HepG2 (cell line): Measurements from ENCODE around the gene EXOC6B. TPM values are rescaled to one million over a fixed set of nuclear protein-coding genes. Genes with fewer than 3 reads are reported as not detected.

Source experiments
- ATAC-seq: fragments of 200-7000 bp; cut with Tn5 transposase; 3 replicates; pipeline ENCODE4 v1.9.1; 2020; ENCODE audit warnings: mild to moderate bottlenecking, moderate library complexity
- BruUV-seq: library from RNA; stranded (reverse); fragments of 400-500 nt; replicated peaks from 2 replicates; lab custom pipeline; 2021; lab: Mats Ljungman, UMichigan
- CTCF ChIA-PET: fragments of 300-600 bp; formaldehyde crosslinking; extraction: SDS; loops from one replicate; lab custom pipeline; 2021; ENCODE audit warnings: low total read pairs, inconsistent platforms, low intra/inter-chr PET ratio; lab: Yijun Ruan, JAX
- POLR2A ChIA-PET: fragments of 350-600 bp; sonication (Branson Sonifier 250); formaldehyde crosslinking; loops from one replicate; lab custom pipeline; 2020; ENCODE audit warnings: antibody characterized with exemption, inconsistent platforms; lab: Yijun Ruan, JAX
- DNase-seq: peaks from one replicate; pipeline ENCODE4 v3.0.0-alpha.2; 2015; ENCODE audit warnings: low spot score
- FAIRE-seq: peaks from 3 replicates; lab custom pipeline; 2011; peaks lifted over from hg19 to GRCh38; lab: Jason Lieb, UNC
- H2AFZ ChIP-seq: one replicate; pipeline ENCODE4 v1.6.1; 2011; ENCODE audit warnings: low read length, inconsistent platforms
- H3K27ac ChIP-seq: fragments of 300-600 bp; 3 replicates; pipeline ENCODE4 v1.8.0; 2011; ENCODE audit warnings: mixed run types, mild to moderate bottlenecking, mixed read lengths, low read length, inconsistent platforms; ENCODE audit not compliant: insufficient read depth; ENCODE audit errors: extremely low read length
- H3K27me3 ChIP-seq, 2 experiments: fragments of 200-600 bp in 1 of 2; 2 replicates in 1 of 2; 3 replicates in 1 of 2; pipeline versions ENCODE4 v1.6.0 to v1.8.0; 2011; ENCODE audit warnings: low read length in 2 of 2, mild to moderate bottlenecking in 2 of 2, moderate library complexity in 2 of 2, inconsistent platforms in 1 of 2; ENCODE audit not compliant: insufficient read depth in 2 of 2, control insufficient read depth in 1 of 2
- H3K36me3 ChIP-seq, 2 experiments: fragments of 200-600 bp in 1 of 2; replicated peaks in 1 of 2; 2 replicates in 1 of 2; 3 replicates in 1 of 2; pipeline versions ENCODE4 v1.5.1 to v1.8.0; 2011; ENCODE audit warnings: low read length in 2 of 2, inconsistent platforms in 1 of 2; ENCODE audit not compliant: insufficient read depth in 2 of 2, control insufficient read depth in 1 of 2
- H3K4me1 ChIP-seq: 2 replicates; pipeline ENCODE4 v1.5.1; 2012; ENCODE audit warnings: low read length, inconsistent platforms; ENCODE audit not compliant: insufficient read depth
- H3K4me2 ChIP-seq: 2 replicates; pipeline ENCODE4 v1.6.0; 2011; ENCODE audit warnings: low read depth, low read length, inconsistent platforms
- H3K4me3 ChIP-seq, 3 experiments: fragments of 200-600 bp in 1 of 3; sonication (generic), shearing (Covaris generic) in 1 of 3; replicated peaks in 1 of 3; 2 replicates each; pipeline ENCODE4 v1.5.1; 2011 to 2016; ENCODE audit warnings: low read length in 3 of 3, inconsistent platforms in 2 of 3, low read depth in 2 of 3, mild to moderate bottlenecking in 2 of 3, control low read depth in 1 of 3, mixed read lengths in 1 of 3; ENCODE audit not compliant: insufficient read depth in 1 of 3
- H3K79me2 ChIP-seq: one replicate; pipeline ENCODE4 v1.6.1; 2011; ENCODE audit warnings: low read length, inconsistent platforms; ENCODE audit not compliant: insufficient read depth
- H3K9ac ChIP-seq: 2 replicates; pipeline ENCODE4 v1.6.0; 2011; ENCODE audit warnings: mild to moderate bottlenecking, low read depth, low read length, inconsistent platforms; ENCODE audit not compliant: insufficient read depth
- H3K9me3 ChIP-seq: 2 replicates; pipeline ENCODE4 v1.5.1; 2012; ENCODE audit warnings: mild to moderate bottlenecking, low read length
- H4K20me1 ChIP-seq: 2 replicates; pipeline ENCODE4 v1.6.0; 2011; ENCODE audit warnings: inconsistent platforms, mild to moderate bottlenecking, low read length, moderate library complexity; ENCODE audit not compliant: insufficient read depth
- MIER2 ChIP-seq: IDR thresholded peaks from 2 replicates; pipeline ENCODE4 v1.6.1; 2016; ENCODE audit warnings: missing biosample characterization, missing genetic modification reagents
- ZNF773 ChIP-seq: sonication (generic); formaldehyde crosslinking; IDR thresholded peaks from 2 replicates; pipeline ENCODE4 v1.4.0; 2020; ENCODE audit warnings: missing genetic modification reagents, borderline replicate concordance
- WGBS: methylation state at CpG from one replicate; pipeline ENCODE4 v1.1.6; 2017; ENCODE audit warnings: low lambda C conversion rate; 5-methylcytosine and 5-hydroxymethylcytosine counted together
- in situ Hi-C: cut with HindIII; loops from 2 replicates; pipeline ENCODE4 v1.10.0; 2017; ENCODE audit warnings: low pct_unique_long_range_greater_than_20kb; ENCODE audit not compliant: extremely low pct_ligation_motif_present
- intact Hi-C: fragments of 100-400 bp; cut with micrococcal nuclease; formaldehyde crosslinking; loops from one replicate; pipeline ENCODE4 v1.10.0; 2022; ENCODE audit not compliant: unreplicated experiment
- polyA plus RNA-seq, 8 experiments: library from polyadenylated mRNA; depleted of rRNA in 3 of 8; stranded (reverse) in 7 of 8; unstranded in 1 of 8; fragments of >200 nt; fragmentation: Illumina TruSeq in 4 of 8; extraction: Trizol in 4 of 8; gene quantifications; 2 replicates each; pipeline versions ENCODE4 v1.2.1 to v1.2.3, GENCODE V29; 2011 to 2016; ENCODE audit warnings: low read depth in 4 of 8, missing spikeins in 1 of 8, mixed read lengths in 1 of 8; ENCODE audit not compliant: insufficient read depth in 1 of 8
- total RNA-seq, 5 experiments: library from RNA; depleted of rRNA; stranded (reverse); fragments of >200 nt; fragmentation: Illumina TruSeq; extraction: Trizol; gene quantifications; 2 replicates each; pipeline ENCODE4 v1.2.3, GENCODE V29; 2016; ENCODE audit warnings: low read depth in 1 of 5
- TF ChIP-seq, protein P1 (sequence below), 2 experiments: IDR thresholded peaks; 2 replicates each; pipeline ENCODE4 v1.6.1; 2011 to 2012; ENCODE audit warnings: low read length in 2 of 2, borderline replicate concordance in 1 of 2, low read depth in 1 of 2, mild to moderate bottlenecking in 1 of 2, moderate library complexity in 1 of 2

Gene EXOC6B
- total and polyA plus RNA-seq, 2 of the 13 experiments (the other 11 are each of a cell fraction or from before 2014, with no cell fraction given): 9.1 to 15.9 TPM

DNA sequence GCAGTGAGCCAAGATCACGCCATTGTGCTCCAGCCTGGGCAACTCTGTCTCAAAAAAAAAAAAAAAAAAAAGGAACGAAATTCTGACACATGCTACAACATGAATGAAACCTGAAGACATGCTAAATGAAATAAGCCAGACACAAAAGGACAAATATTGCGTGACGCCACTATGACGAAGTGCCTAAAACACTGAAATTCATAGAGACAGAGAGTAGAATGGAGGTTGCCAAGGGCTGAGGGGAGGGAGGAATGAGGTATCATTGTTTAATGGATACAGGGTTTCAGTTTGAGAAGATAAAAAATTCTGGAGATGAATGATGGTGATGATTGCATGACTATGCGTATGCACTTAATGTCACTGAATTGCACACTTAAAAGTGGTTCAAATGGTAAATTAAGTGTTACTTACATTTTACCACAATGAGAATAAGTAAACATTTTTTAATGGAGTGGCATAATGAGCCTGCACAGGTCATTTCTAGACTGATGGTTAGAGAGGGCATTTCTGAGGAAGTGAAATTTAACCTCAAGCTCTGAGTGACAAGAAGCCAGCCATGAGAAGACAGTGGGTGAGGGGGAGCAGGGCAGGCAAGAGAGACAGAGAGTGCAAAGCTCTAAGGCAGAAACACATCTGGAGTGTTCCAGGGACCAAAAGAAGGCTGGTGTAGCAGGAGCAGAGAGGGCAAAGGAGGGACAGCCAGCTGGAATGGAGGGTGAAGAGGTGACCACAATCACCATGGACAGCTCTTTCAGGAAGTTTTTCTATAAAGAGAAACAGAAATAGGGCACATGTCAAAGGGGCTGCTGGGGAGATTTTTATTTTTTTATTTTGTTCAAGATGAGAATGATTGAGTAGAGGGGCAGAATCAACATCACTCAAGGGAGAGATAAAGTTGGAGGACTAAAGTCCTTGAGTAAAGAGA, 20.6 kb upstream of the EXOC6B start:
- CTCF ChIA-PET: no interaction called here
- H3K4me2 ChIP-seq: no peak overlapping the region

More for the DNA sequence above, 20.6 kb upstream of the EXOC6B start:
- Histone ChIP-seq H3K79me2 (no peaks in the 10 kb centered on the region), H2AFZ (no peak overlapping the region), H3K9ac (no peak overlapping the region), H3K27ac (no peak overlapping the region), H4K20me1 (no peaks in the 10 kb centered on the region), H3K27me3 (peaks cover 0 to 10% of the 10 kb centered on the region in 2 experiments; a peak in 3 of 5 replicates), H3K4me3 (no peak overlapping the region), H3K36me3 (no peaks in the 10 kb centered on the region), H3K4me1 (peaks cover 6% of the 10 kb centered on the region), H3K9me3 (no peaks in the 10 kb centered on the region)
- BruUV-seq: no TSS peak
- POLR2A ChIA-PET: no interaction called here
- no peak for DNase-seq
- FAIRE-seq: no peak
- in situ Hi-C loops (no loop called here), intact Hi-C loops (no loop called here)
- no peak for ATAC-seq
- 48% methylated on average over 6 of the region's 6 CpGs for WGBS
- TF ChIP-seq, protein P1, sequence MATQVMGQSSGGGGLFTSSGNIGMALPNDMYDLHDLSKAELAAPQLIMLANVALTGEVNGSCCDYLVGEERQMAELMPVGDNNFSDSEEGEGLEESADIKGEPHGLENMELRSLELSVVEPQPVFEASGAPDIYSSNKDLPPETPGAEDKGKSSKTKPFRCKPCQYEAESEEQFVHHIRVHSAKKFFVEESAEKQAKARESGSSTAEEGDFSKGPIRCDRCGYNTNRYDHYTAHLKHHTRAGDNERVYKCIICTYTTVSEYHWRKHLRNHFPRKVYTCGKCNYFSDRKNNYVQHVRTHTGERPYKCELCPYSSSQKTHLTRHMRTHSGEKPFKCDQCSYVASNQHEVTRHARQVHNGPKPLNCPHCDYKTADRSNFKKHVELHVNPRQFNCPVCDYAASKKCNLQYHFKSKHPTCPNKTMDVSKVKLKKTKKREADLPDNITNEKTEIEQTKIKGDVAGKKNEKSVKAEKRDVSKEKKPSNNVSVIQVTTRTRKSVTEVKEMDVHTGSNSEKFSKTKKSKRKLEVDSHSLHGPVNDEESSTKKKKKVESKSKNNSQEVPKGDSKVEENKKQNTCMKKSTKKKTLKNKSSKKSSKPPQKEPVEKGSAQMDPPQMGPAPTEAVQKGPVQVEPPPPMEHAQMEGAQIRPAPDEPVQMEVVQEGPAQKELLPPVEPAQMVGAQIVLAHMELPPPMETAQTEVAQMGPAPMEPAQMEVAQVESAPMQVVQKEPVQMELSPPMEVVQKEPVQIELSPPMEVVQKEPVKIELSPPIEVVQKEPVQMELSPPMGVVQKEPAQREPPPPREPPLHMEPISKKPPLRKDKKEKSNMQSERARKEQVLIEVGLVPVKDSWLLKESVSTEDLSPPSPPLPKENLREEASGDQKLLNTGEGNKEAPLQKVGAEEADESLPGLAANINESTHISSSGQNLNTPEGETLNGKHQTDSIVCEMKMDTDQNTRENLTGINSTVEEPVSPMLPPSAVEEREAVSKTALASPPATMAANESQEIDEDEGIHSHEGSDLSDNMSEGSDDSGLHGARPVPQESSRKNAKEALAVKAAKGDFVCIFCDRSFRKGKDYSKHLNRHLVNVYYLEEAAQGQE (IDR thresholded peaks at IDR 0.05; ENCODE audit: borderline replicate concordance in 1 of 2, low read depth in 1 of 2, low read length in 2 of 2): peak; percentile 43 to 91
- TF ChIP-seq MIER2 (peak; percentile 76; the same call in 1 of the 2 replicates), ZNF773 (CRISPR knock-in tag) (no peak)
